Sigmoid colon (tissue), 7 donors: ENCODE results near the gene EAF2. TPM values are rescaled to one million over a fixed set of nuclear protein-coding genes. Genes with fewer than 3 reads are reported as not detected.

Experiments used
- DNase-seq: peaks from one replicate; pipeline ENCODE4 v3.0.0-alpha.2; 2019
- H3K27ac ChIP-seq, 4 donors: fragments of 200-600 bp; sonication (generic); one replicate each; pipeline ENCODE4 v1.5.1; 2016 to 2019; ENCODE audit warnings: mild to moderate bottlenecking in 1 of 4
- H3K27me3 ChIP-seq, 3 donors: fragments of 200-600 bp; sonication (generic); one replicate each; pipeline ENCODE4 v1.5.1; 2019; ENCODE audit warnings: mild to moderate bottlenecking in 1 of 3
- H3K36me3 ChIP-seq, 4 donors: fragments of 200-600 bp; sonication (generic); one replicate each; pipeline ENCODE4 v1.5.1; 2016 to 2019
- H3K4me1 ChIP-seq, 4 donors: fragments of 200-600 bp; sonication (generic); one replicate each; pipeline ENCODE4 v1.5.1; 2017 to 2019
- H3K4me3 ChIP-seq, 4 donors: fragments of 200-600 bp; sonication (generic); one replicate each; pipeline ENCODE4 v1.5.1; 2017 to 2019; ENCODE audit warnings: mild to moderate bottlenecking in 2 of 4, moderate library complexity in 1 of 4
- H3K9me3 ChIP-seq, 4 donors: fragments of 200-600 bp in 3 of 4; sonication (generic) in 3 of 4; one replicate each; pipeline versions ENCODE4 v1.5.1 to v1.6.1; 2013 to 2019
- CTCF ChIP-seq, 4 experiments: fragments of 450-650 bp in 3 of 4; fragments of 200-600 bp in 1 of 4; IDR thresholded peaks; one replicate each; pipeline ENCODE4 v1.5.1; 2016 to 2019; ENCODE audit warnings: antibody characterized with exemption in 4 of 4, mild to moderate bottlenecking in 3 of 4, moderate library complexity in 2 of 4
- EP300 ChIP-seq, 4 donors: sonication (generic); formaldehyde crosslinking; IDR thresholded peaks; one replicate each; pipeline ENCODE4 v1.6.1; 2017; ENCODE audit warnings: antibody characterized with exemption in 4 of 4
- POLR2A ChIP-seq, 2 donors: fragments of 450-650 bp; IDR thresholded peaks; one replicate each; pipeline ENCODE4 v1.6.1; 2016; ENCODE audit warnings: antibody characterized with exemption in 2 of 2, mild to moderate bottlenecking in 2 of 2, moderate library complexity in 2 of 2
- POLR2AphosphoS5 ChIP-seq, 4 donors: sonication (generic); formaldehyde crosslinking; IDR thresholded peaks; one replicate each; pipeline ENCODE4 v1.6.1; 2017; ENCODE audit warnings: antibody characterized with exemption in 4 of 4
- WGBS, 2 donors: extraction: QIAGEN DNeasy Blood & Tissue Kit; methylation state at CpG; one replicate each; pipeline ENCODE4 v1.1.7; 2013; 5-methylcytosine and 5-hydroxymethylcytosine counted together
- intact Hi-C: fragments of 100-400 bp; cut with DNase I; formaldehyde crosslinking; loops from one replicate; pipeline ENCODE4 v1.15.1; 2023
- polyA plus RNA-seq, 3 donors: library from polyadenylated mRNA; stranded (reverse); fragments of 200-250 nt; gene quantifications; one replicate each; pipeline ENCODE4 v1.2.3, GENCODE V29; 2013
- total RNA-seq, 4 donors: library from RNA; depleted of rRNA; stranded (reverse); fragments of >200 nt; gene quantifications; one replicate each; pipeline ENCODE4 v1.1.0, GENCODE V29; 2016
- donor health status: healthy with polysubstance abuse.
- donor health status: Bipolar disorder and iron deficiency.
- donor health status: healthy.

The EAF2 gene
- total and polyA plus RNA-seq, 7 donors: 3.3 to 16.0 (median 7.8) TPM

- no peaks in the 10 kb centered on the region for H3K4me1 ChIP-seq
- H3K36me3 ChIP-seq: peaks cover 0 to 31% (median under 1%) of the 10 kb centered on the region in 4 donors
- TF ChIP-seq CTCF (IDR thresholded peaks at IDR 0.05): no peak
- TF ChIP-seq POLR2A (IDR thresholded peaks at IDR 0.05): no peak
- no peak for TF ChIP-seq POLR2AphosphoS5 (IDR thresholded peaks at IDR 0.05)
- TF ChIP-seq EP300 (IDR thresholded peaks at IDR 0.05): no peak
- no peak for DNase-seq
- no peaks in the 10 kb centered on the region for H3K9me3 ChIP-seq
- H3K27me3 ChIP-seq: no peaks in the 10 kb centered on the region
- intact Hi-C loops: no loop called here
- no peak overlapping the region for H3K4me3 ChIP-seq
- no peak overlapping the region for H3K27ac ChIP-seq
Measured at GRCh38 chr3:121800906-121801305, 34.1 kb upstream of the EAF2 start.

GRCh38 chr3:121803771-121804320 is 31.2 kb upstream of the EAF2 start:
- H3K9me3 ChIP-seq: no peaks in the 10 kb centered on the region
- no peak for DNase-seq
- no peaks in the 10 kb centered on the region for H3K4me1 ChIP-seq
- intact Hi-C loops: no loop called here
- no peak overlapping the region for H3K27ac ChIP-seq
- TF ChIP-seq EP300 (IDR thresholded peaks at IDR 0.05): no peak
- no peak for TF ChIP-seq POLR2AphosphoS5 (IDR thresholded peaks at IDR 0.05)
- no peak for TF ChIP-seq POLR2A (IDR thresholded peaks at IDR 0.05)
- WGBS, 2 donors: 21 to 44% methylated on average over 2 of the region's 2 CpGs
- no peak overlapping the region for H3K4me3 ChIP-seq
- H3K36me3 ChIP-seq: peaks cover 6 to 34% (median 8%) of the 10 kb centered on the region in 4 donors
- no peaks in the 10 kb centered on the region for H3K27me3 ChIP-seq

- H3K9me3 ChIP-seq: no peaks in the 10 kb centered on the region
- no peaks in the 10 kb centered on the region for H3K4me1 ChIP-seq
- H3K4me3 ChIP-seq: no peak overlapping the region
- DNase-seq: no peak
- TF ChIP-seq POLR2AphosphoS5 (IDR thresholded peaks at IDR 0.05): no peak
- no peak for TF ChIP-seq EP300 (IDR thresholded peaks at IDR 0.05)
- TF ChIP-seq POLR2A (IDR thresholded peaks at IDR 0.05): no peak
- TF ChIP-seq CTCF (IDR thresholded peaks at IDR 0.05): no peak
- WGBS, 2 donors: 22 to 34% methylated on average over 1 of the region's 1 CpG
- intact Hi-C loops: no loop called here
- no peaks in the 10 kb centered on the region for H3K27me3 ChIP-seq
- peaks cover 6 to 54% (median 15%) of the 10 kb centered on the region in 4 donors for H3K36me3 ChIP-seq
- no peak overlapping the region for H3K27ac ChIP-seq
Measured at GRCh38 chr3:121809249-121809648, 25.8 kb upstream of the EAF2 start.

GRCh38 chr3:121817753-121818152 is 17.3 kb upstream of the EAF2 start:
- no peak for TF ChIP-seq CTCF (IDR thresholded peaks at IDR 0.05)
- TF ChIP-seq POLR2AphosphoS5 (IDR thresholded peaks at IDR 0.05): no peak
- Histone ChIP-seq H3K4me1 (no peaks in the 10 kb centered on the region), H3K27ac (no peak overlapping the region), H3K36me3 (peaks cover 0 to 46% (median 1%) of the 10 kb centered on the region in 4 donors), H3K27me3 (no peaks in the 10 kb centered on the region), H3K4me3 (no peak overlapping the region), H3K9me3 (no peaks in the 10 kb centered on the region)
- intact Hi-C loops: no loop called here
- no peak for DNase-seq

GRCh38 chr3:121818578-121818977 is 16.4 kb upstream of the EAF2 start:
- peaks cover 0 to 54% (median 1%) of the 10 kb centered on the region in 4 donors for H3K36me3 ChIP-seq
- peaks cover 0 to 4% (median 0%) of the 10 kb centered on the region in 4 donors for H3K9me3 ChIP-seq
- intact Hi-C loops: no loop called here
- H3K27ac ChIP-seq: no peak overlapping the region
- no peak for TF ChIP-seq EP300 (IDR thresholded peaks at IDR 0.05)
- TF ChIP-seq POLR2AphosphoS5 (IDR thresholded peaks at IDR 0.05): no peak
- TF ChIP-seq CTCF (IDR thresholded peaks at IDR 0.05): no peak
- no peak for TF ChIP-seq POLR2A (IDR thresholded peaks at IDR 0.05)
- DNase-seq: no peak
- H3K4me1 ChIP-seq: no peaks in the 10 kb centered on the region
- WGBS, 2 donors: 90 to 96% methylated on average over 2 of the region's 2 CpGs
- H3K4me3 ChIP-seq: no peak overlapping the region
- no peaks in the 10 kb centered on the region for H3K27me3 ChIP-seq
